ENCODE measurements around the gene NYNRIN.

DNA sequence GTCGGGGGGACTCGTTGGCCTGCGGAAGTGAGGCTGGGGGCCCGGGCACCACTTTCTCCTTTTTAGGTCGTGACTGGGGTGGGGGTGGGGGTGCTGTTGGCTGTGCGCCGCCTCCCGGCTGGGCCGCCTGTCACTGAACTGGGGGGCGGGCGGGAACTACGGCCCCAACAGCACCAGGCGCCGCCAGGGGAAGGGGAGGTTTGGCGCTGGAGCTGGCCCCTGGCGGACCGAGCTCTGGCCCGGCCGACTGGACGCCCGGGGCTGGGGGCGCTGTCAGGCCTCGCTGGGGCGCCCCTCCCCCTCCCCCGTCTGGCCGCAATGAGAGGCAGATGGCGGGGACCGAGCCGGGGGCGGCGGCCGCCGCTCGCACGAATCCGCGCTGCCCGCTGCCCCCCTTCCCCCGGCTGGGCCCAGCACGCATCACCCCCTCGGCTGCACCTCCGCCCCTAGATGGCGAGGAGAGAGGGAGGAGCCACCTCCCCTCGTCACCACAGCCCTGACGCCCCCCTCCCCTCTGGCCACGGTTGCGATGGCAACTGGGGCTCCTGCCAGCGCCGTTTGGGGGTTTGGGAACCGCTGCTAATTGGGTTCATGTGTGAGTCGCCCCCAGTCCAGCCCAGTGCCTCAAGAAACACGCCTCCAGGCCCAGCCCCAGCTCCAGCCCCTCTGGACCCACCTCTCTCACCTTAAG lies 30.1 kb upstream of the NYNRIN start:
- TF ChIP-seq, protein P1, sequence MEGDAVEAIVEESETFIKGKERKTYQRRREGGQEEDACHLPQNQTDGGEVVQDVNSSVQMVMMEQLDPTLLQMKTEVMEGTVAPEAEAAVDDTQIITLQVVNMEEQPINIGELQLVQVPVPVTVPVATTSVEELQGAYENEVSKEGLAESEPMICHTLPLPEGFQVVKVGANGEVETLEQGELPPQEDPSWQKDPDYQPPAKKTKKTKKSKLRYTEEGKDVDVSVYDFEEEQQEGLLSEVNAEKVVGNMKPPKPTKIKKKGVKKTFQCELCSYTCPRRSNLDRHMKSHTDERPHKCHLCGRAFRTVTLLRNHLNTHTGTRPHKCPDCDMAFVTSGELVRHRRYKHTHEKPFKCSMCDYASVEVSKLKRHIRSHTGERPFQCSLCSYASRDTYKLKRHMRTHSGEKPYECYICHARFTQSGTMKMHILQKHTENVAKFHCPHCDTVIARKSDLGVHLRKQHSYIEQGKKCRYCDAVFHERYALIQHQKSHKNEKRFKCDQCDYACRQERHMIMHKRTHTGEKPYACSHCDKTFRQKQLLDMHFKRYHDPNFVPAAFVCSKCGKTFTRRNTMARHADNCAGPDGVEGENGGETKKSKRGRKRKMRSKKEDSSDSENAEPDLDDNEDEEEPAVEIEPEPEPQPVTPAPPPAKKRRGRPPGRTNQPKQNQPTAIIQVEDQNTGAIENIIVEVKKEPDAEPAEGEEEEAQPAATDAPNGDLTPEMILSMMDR (IDR thresholded peaks at IDR 0.05) = peak in 1 of 3 experiments; percentile 7
- no peak for TF ChIP-seq EP300 (IDR thresholded peaks at IDR 0.05)
- peak; percentile 15 for TF ChIP-seq POLR2A (IDR thresholded peaks at IDR 0.05; ENCODE audit: low read depth)
- peak in 1 of 2 donors; percentile 43 for TF ChIP-seq POLR2AphosphoS5 (IDR thresholded peaks at IDR 0.05)

All from esophagus muscularis mucosa (tissue), 4 donors.